Ammon's horn (tissue), 1 donor: ENCODE measurements around the gene MED1.
A peak's percentile ranks its signal among the peaks of the same experiment; 100 is the strongest.
"Not testable (repeated sequence)": the region's sequence is repeated elsewhere in the genome, so short reads cannot be mapped to it uniquely, and the experiment has no call there.

Source experiments
- DNase-seq: peaks from one replicate; pipeline ENCODE4 v3.0.0-alpha.2; 2016; ENCODE audit warnings: low spot score

The MED1 gene

DNA sequence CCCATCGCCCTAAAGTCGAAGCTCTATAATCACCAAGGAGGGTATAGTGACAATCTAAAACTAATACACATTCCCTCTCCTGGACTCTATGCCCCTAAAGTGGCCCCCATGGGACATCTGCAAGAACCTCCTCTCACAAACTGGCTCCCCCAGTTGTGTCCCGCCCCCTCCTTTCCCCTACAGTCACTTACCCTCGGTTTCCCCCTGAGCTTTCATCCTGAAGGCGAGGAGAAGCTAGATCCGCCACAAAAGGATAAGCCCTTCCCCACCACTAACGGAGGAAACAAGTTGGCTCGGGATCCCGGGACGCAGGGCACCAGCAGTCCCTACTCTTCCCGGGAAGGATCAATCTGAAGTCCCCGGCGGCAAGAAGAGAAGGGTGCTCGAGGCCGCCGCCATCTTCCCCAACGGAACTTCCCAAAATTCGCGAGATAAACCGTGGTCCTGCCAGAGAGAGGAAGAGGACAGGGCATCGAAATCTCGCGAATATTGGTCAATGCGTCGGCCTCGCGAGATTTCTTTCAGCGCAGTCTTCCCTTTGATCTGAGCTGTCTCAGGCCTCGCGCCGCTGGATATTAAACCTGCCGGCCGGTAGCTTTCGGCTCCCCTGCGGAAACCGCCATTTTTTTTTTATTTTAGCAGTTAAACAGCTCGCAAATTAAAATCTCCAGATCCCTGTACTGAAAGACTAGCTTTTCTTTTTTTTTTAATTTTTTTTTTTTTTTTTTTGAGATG, at the start of gene MED1:
MED1 (minus strand) TSS at position 417 of the 735 bp plus-strand sequence; CDS start at position 216, 201 bp downstream.
- peak; percentile 96 for DNase-seq

DNA sequence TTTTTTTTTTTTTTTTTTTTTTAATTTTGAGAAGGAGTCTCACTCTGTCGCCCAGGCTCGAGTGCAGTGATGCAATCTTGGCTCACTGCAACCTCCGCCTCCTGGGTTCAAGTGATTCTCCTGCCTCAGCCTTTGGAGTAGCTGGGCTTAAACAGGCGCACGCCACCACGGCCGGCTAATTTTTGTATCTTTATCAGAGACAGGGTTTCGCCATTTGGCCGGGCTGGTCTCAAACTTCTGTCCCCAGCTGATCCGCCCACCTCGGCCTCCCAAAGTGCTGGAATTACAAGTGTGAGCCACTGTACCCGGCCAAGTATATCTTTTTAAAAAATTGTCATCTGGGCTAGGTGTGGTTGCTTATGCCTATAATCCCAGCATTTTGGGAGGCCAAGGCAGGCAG, 45.9 kb upstream of the MED1 start:
- DNase-seq: not testable (repeated sequence)

GRCh38 chr17:39487946-39488345, 36.9 kb upstream of the MED1 start:
- no peak for DNase-seq

GRCh38 chr17:39487490-39487889, 36.4 kb upstream of the MED1 start:
- DNase-seq: not testable (repeated sequence)

DNA sequence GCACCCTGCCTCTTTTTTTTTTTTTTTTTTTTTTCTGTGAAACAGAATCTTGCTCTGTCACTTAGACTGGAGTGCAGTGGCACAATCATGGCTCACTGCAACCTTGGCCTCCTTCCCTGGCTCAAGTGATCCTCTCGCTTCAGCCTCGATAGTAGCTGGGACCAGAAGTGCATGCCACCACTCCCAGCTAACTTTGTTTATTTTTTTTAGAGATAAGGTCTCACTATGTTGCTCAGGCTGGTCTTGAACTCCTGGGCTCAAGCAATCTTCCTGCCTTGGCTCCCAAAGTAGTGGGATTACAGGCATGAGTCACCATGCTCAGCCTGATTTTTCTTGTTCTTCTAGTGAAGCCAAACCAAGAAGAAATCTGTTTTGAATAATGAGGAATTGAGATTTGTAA, 35.2 kb upstream of the MED1 start:
- DNase-seq: no peak

GRCh38 chr17:39485555-39485954, 34.5 kb upstream of the MED1 start:
- no peak for DNase-seq

- DNase-seq: no peak
These were observed 33.1 kb upstream of the MED1 start for GRCh38 chr17:39484178-39484577.

DNA sequence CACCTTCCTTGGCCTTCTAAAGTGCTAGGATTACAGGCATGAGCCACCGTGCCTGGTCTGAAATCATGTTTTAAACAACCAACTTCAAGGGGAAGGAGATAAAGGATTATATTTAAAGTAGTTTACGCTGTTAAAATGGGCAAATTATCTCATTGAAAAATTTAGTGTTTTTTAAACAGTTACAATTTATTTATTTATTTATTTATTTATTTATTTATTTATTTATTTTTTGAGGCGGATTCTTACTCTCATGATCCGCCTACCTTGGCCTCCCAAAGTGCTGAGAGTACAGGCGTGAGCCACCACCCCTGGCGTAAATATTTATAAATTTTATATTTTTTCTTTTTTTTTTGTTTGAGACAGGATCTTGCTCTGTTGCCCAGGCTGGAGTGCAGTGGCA, 32.4 kb upstream of the MED1 start:
- no peak for DNase-seq

- DNase-seq: not testable (repeated sequence)
These were observed 28.6 kb upstream of the MED1 start for GRCh38 chr17:39479631-39480030.

- no peak for DNase-seq
These were observed 22.2 kb upstream of the MED1 start for GRCh38 chr17:39473310-39473709.

GRCh38 chr17:39468610-39469009, 17.5 kb upstream of the MED1 start:
- not testable (repeated sequence) for DNase-seq

DNA sequence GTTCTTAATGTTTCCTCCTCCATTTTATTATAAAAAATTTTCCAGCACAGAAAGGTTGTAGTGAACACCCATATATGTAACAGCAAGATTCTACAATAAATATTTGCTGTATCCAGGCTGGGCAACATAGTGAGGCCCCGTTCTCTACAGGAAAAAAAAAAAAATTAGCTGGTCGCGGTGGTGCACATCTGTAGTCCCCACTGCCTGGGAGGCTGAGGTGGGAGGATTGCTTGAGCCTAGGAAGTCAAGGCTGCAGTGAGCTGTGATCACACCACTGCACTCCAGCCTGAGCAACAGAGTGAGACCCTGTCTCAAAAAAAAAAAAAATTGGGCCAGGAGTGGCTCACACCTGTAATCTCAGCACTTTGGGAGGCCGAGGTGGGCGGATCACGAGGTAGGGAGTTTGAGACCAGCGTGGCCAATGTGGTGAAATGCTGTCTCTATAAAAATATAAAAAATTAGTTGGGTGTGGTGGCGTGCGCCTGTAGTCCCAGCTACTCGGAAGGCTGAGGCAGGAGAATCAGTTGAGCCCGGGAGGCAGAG, 13.6 kb upstream of the MED1 start:
- not testable (repeated sequence) for DNase-seq

DNA sequence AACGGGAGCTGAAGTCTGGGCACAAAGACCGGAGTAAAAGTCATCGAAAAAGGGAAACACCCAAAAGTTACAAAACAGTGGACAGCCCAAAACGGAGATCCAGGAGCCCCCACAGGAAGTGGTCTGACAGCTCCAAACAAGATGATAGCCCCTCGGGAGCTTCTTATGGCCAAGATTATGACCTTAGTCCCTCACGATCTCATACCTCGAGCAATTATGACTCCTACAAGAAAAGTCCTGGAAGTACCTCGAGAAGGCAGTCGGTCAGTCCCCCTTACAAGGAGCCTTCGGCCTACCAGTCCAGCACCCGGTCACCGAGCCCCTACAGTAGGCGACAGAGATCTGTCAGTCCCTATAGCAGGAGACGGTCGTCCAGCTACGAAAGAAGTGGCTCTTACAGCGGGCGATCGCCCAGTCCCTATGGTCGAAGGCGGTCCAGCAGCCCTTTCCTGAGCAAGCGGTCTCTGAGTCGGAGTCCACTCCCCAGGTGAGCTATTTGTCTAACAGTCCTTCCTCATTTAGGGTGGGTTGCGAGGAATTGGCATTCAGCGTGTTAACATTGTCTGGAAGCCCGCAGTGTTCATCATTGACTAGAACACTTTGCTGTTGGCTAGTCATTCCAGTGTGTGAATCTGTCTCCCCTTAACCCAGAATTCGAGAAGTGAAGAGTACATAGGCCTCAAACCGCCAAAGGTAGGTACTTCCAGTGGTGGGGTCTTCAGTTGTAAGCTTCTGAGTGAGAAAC, 11.7 kb upstream of the MED1 start:
- peak; percentile 8 for DNase-seq

GRCh38 chr17:39461926-39462569, 11.0 kb upstream of the MED1 start:
- peak; percentile 61 for DNase-seq

DNA sequence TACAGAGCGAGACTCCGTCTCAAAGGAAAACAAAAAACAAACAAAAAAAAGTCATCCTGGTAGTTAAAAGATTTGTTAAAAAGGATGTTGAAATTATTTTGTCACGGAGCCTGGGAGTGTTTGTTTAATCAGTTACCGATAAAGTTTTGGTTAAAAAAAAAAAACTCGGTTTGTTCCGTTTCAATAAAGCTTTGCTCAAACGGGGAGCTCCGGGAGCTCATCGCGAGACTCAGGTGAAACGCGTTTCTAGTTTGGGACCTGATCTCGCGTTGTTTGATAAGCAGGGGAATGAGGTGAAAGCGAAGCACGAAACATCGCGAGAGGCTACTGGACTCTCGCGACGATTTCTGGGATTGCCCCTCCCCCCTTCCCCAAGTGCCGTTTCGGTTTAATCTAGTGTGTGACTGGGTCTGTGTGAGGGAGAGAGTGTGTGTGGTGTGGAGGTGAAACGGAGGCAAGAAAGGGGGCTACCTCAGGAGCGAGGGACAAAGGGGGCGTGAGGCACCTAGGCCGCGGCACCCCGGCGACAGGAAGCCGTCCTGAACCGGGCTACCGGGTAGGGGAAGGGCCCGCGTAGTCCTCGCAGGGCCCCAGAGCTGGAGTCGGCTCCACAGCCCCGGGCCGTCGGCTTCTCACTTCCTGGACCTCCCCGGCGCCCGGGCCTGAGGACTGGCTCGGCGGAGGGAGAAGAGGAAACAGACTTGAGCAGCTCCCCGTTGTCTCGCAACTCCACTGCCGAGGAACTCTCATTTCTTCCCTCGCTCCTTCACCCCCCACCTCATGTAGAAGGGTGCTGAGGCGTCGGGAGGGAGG, 10.3 kb upstream of the MED1 start, which contains the start of gene CDK12:
CDK12 (plus strand) TSS at position 374 of the 813 bp plus-strand sequence. CDS start 586 bp downstream, outside the sequence.
- DNase-seq: peak; percentile 99

GRCh38 chr17:39455919-39456318, 4.9 kb upstream of the MED1 start:
- DNase-seq: no peak

DNA sequence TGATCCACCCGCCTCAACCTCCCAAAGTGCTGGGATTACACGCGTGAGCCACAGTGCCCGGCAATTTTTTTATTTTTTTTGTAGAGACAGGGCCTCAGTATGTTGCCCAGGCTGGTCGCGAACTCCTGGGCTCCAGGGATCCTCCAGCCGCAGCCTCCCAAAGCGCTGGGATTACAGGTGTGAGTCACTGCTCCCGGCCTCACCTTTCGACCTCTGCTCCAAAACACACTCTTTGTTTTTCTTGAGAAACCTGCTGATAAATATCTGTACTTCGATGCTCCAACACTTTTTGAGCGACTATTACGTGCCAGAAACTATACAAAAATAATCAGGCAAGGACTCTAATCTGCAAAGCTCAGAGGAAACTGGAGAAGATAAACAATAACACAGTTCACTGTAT, 1.0 kb downstream of the MED1 start:
- no peak for DNase-seq

DNA sequence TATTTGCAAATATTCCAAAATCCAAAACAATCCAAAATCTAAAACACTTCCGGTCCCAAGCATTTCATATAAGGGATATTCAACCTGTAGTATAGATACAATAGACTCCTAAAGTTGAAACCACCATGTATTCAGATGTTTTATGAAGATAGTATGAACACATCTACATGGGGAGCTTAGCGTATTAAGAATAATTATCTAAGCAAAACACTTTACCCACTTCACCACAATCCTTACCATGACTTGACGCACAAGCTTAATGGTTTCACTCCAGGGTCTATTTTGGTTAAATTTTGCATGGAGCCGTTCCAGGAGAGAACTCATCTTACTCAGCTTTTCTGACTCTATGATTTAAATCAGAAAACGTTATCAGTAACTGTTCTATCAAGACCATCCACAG, 3.5 kb downstream of the MED1 start:
- DNase-seq: no peak

DNA sequence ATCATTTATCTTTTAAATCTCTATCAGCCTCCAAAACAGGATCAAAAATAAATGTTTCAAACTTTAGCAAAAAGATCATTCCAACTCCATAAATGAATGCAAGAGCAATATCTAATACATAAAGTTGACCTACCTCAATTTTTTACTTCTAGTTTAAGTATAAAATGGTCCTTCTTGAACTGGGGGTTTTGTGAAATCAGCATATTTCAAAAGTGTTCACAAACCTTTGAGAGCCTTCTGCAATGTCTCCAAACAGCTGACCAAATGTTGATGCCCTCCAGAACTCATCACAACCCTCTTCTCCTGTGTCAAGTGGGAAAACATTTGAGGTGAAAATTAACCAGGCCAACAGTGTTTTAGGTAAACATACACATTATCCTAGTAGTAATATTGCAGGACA, 7.7 kb downstream of the MED1 start:
- DNase-seq: no peak

- not testable (repeated sequence) for DNase-seq
These were observed 11.2 kb downstream of the MED1 start for GRCh38 chr17:39439868-39440267.

DNA sequence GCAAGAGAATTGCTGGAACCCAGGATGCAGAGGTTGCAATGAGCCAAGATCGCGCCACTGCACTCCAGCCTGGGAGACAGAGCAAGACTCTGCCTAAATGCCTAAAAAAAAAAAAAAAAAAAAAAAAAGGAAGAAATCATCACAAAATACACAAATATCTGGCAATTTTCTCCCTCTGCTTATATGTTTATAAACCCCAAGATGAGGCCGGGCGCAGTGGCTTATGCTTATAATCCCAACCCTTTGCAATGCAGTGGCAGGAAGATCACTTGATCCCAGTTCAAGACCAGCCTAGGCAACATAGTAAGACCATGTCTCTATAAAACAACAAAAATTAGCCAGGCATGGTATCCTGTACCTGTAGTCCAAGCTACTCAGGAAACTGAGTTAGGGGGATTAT, 21.5 kb downstream of the MED1 start:
- no peak for DNase-seq

DNA sequence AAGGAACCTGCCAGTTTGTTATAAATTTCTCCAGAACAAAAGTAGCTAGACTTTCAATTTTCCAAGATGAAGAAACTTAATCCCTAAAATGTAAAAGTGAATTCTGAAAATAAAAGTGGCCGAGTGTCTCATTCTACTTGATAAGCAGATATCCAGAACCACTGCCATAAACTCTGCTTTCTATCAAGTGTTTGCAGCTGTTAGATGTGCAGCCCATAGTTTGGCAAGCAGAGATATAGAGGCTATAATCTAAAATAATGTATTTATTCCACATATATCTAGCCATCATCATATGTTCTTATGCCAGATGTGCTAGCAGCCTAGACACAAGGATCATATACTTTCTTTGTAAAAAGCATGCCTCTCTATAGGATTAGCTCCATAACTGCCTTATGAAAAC, 34.9 kb downstream of the MED1 start:
- no peak for DNase-seq
